HEK293 (cell line): ENCODE data around the gene CDK11A.
"Not testable (repeated sequence)": the region's sequence is repeated elsewhere in the genome, so short reads cannot be mapped to it uniquely, and the experiment has no call there.

Experiments
- CTCF ChIA-PET: fragments of 350-600 bp; formaldehyde crosslinking; extraction: SDS; loops from one replicate; lab custom pipeline; 2021; ENCODE audit warnings: antibody characterized with exemption; lab: Yijun Ruan, JAX
- POLR2A ChIA-PET: fragments of 300-600 bp; formaldehyde crosslinking; extraction: SDS; loops from one replicate; lab custom pipeline; 2020; ENCODE audit warnings: antibody characterized with exemption, inconsistent platforms; lab: Yijun Ruan, JAX
- H3K27ac ChIP-seq: fragments of 200-500 bp; sonication (Bioruptor generic); 2 replicates; pipeline ENCODE4 v1.5.1; 2014; ENCODE audit warnings: low read depth, low read length, control low read depth, inconsistent platforms; ENCODE audit errors: extremely low read depth
- H3K36me3 ChIP-seq, 2 experiments: fragments of 200-500 bp in 1 of 2; sonication (Bioruptor generic) in 1 of 2; 1 replicate in 1 of 2; 2 replicates in 1 of 2; pipeline ENCODE4 v1.5.1; 2014 to 2017; ENCODE audit warnings: inconsistent platforms in 2 of 2, low read length in 2 of 2; ENCODE audit not compliant: control insufficient read depth in 2 of 2, insufficient read depth in 1 of 2
- H3K4me1 ChIP-seq: fragments of 200-500 bp; sonication (Bioruptor generic); 2 replicates; pipeline ENCODE4 v1.5.1; 2014; ENCODE audit warnings: mild to moderate bottlenecking, low read length, inconsistent platforms; ENCODE audit not compliant: control insufficient read depth, insufficient read depth
- H3K4me3 ChIP-seq: 2 replicates; pipeline ENCODE4 v1.5.1; 2011; ENCODE audit warnings: low read depth, mild to moderate bottlenecking, control low read depth, low read length, moderate library complexity
- H3K9me3 ChIP-seq: fragments of 200-500 bp; sonication (Bioruptor generic); 2 replicates; pipeline ENCODE4 v1.5.1; 2014; ENCODE audit warnings: low read depth, low read length, inconsistent platforms; ENCODE audit not compliant: control insufficient read depth, insufficient read depth
- GLIS2 ChIP-seq: fragments of 450-650 bp; formaldehyde crosslinking; IDR thresholded peaks from 2 replicates; pipeline ENCODE4 v1.5.1; 2016; ENCODE audit warnings: missing biosample characterization, missing genetic modification characterization
- PRDM10 ChIP-seq: fragments of 450-650 bp; formaldehyde crosslinking; IDR thresholded peaks from 2 replicates; pipeline ENCODE4 v1.5.1; 2016; ENCODE audit warnings: missing biosample characterization, missing genetic modification characterization
- SP2 ChIP-seq: fragments of 450-650 bp; formaldehyde crosslinking; IDR thresholded peaks from 2 replicates; pipeline ENCODE4 v1.5.1; 2016; ENCODE audit warnings: missing biosample characterization, missing genetic modification characterization
- ZBTB26 ChIP-seq: fragments of 450-650 bp; formaldehyde crosslinking; optimal IDR thresholded peaks from 2 replicates; pipeline ENCODE3; 2016; ENCODE audit warnings: missing biosample characterization, mild to moderate bottlenecking, missing genetic modification characterization
- ZBTB8A ChIP-seq: fragments of 450-650 bp; formaldehyde crosslinking; IDR thresholded peaks from 2 replicates; pipeline ENCODE4 v1.5.1; 2016; ENCODE audit warnings: missing biosample characterization, missing genetic modification characterization
- ZNF311 ChIP-seq: fragments of 450-650 bp; formaldehyde crosslinking; IDR thresholded peaks from 2 replicates; pipeline ENCODE4 v1.5.1; 2017; ENCODE audit warnings: missing biosample characterization, missing genetic modification characterization, borderline replicate concordance
- ZNF341 ChIP-seq: fragments of 450-650 bp; formaldehyde crosslinking; IDR thresholded peaks from 2 replicates; pipeline ENCODE4; 2016; ENCODE audit warnings: low read depth, missing biosample characterization, missing genetic modification characterization

CDK11A gene

DNA sequence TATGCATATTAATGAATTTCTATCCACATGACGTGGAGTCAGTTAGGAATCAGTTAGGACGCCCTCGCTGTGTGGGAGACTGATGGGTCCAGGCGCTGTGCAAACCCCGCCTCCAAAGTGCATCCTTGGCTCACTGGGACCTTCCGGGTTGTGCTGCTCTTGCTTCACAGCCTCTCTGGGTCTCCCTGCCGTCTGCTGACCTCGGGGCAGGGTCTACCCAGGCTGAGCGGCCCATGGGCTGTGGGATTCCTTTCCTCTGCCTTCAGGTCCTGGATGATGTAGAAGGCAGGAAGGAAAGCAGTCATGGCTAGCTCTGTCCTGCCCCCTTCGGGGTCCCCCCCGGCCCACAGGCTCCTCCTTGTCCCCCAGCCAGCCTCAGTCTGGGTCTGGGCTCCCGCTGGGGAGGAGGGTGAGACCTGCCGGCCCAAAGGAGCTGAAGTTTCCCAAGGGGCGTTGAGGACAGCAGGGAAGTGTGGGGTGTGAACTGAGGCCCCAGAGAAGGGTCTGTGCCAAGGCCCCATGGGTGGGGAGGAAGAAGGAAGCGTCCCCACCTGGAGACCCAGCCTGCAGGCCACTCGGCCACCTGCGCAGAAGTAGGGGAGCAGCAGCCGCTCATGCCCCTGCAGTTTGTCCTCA, 24.6 kb upstream of the CDK11A start:
- Histone ChIP-seq H3K9me3 (no peaks in the 10 kb centered on the region), H3K4me3 (no peak overlapping the region), H3K4me1 (no peaks in the 10 kb centered on the region), H3K36me3 (peaks cover 0 to 18% of the 10 kb centered on the region in 2 experiments; a peak in 1 of 3 replicates), H3K27ac (no peak overlapping the region)
- ChIA-PET CTCF (no interaction called here), POLR2A (no interaction called here)
- peak; percentile 31; the same call in 1 of the 2 replicates for TF ChIP-seq GLIS2
- TF ChIP-seq ZNF311 (tag by site-specific recombination) = no peak

DNA sequence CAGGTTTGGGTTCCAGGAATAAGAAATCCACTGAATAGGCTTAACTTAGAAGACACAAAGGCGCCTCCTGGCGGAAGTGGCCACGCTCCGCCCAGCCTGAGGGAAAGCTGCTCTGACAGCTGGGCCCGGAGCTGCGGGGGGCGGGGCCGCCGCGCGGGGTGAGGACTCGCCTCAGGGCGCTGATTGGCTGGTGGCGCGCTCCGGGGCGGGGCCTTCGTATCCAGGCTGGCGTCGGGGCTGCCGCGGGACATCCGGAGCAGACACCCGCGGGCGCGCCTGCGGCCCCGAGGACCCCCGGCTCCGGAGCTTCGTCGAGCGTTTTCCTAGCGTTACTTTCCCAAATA, 22.4 kb upstream of the CDK11A start:
- peak; percentile 5 for TF ChIP-seq SP2 (tag by site-specific recombination)
- POLR2A ChIA-PET, CTCF ChIA-PET, H3K27ac ChIP-seq, H3K4me1 ChIP-seq, H3K9me3 ChIP-seq, H3K4me3 ChIP-seq, H3K36me3 ChIP-seq: not testable (repeated sequence)

GRCh38 chr1:1745651-1746565, 21.8 kb upstream of the CDK11A start:
- CTCF ChIA-PET, POLR2A ChIA-PET, H3K4me1 ChIP-seq, H3K9me3 ChIP-seq, H3K36me3 ChIP-seq: not testable (repeated sequence)
- TF ChIP-seq PRDM10 (tag by site-specific recombination) = peak; percentile 70
- peak; percentile 87 for TF ChIP-seq ZNF341 (tag by site-specific recombination)
- TF ChIP-seq ZBTB26 (tag by site-specific recombination) = peak; percentile 42
- TF ChIP-seq SP2 (tag by site-specific recombination) = peak; percentile 33; the same call in 1 of the 2 replicates
- TF ChIP-seq ZBTB8A (tag by site-specific recombination) = peak; percentile 57
- peak overlapping the region; percentile 44 for H3K4me3 ChIP-seq
- peak overlapping the region; percentile 83 for H3K27ac ChIP-seq

DNA sequence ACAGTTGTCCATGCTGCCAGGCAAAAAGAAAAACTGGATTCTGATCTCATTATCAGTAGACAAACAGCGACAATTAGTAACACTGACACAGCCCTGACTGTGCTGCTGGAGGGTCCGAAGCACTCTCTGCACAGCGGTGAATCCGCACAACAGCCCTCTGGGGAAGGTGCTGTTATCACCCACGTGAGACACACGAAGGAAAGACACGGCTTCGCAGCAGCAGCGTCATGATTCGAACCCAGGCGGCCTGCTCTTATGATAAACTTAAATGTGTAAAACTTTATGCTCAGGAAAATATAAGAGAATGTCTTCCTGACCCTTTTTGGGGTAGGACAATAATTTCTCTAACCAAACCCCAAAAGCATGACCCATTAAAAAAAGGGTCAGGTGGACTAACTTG, 18.4 kb upstream of the CDK11A start:
- POLR2A ChIA-PET, H3K9me3 ChIP-seq, H3K36me3 ChIP-seq, H3K27ac ChIP-seq, H3K4me1 ChIP-seq, H3K4me3 ChIP-seq: not testable (repeated sequence)
- CTCF ChIA-PET = interaction anchor here (0.5 kb wide), 1 partner anchor 250 kb away, joined by 3 read pairs; no protein-coding TSS in a partner anchor

GRCh38 chr1:1741013-1741412, 16.9 kb upstream of the CDK11A start:
- POLR2A ChIA-PET, H3K4me1 ChIP-seq, H3K9me3 ChIP-seq, CTCF ChIA-PET, H3K27ac ChIP-seq, H3K4me3 ChIP-seq: not testable (repeated sequence)
- H3K36me3 ChIP-seq = peaks cover 0 to 15% of the 10 kb centered on the region in 2 experiments; a peak in 2 of 3 replicates

GRCh38 chr1:1738799-1739337, 14.7 kb upstream of the CDK11A start:
- H3K4me3 ChIP-seq, H3K27ac ChIP-seq, CTCF ChIA-PET, POLR2A ChIA-PET, H3K9me3 ChIP-seq, H3K4me1 ChIP-seq: not testable (repeated sequence)
- peaks cover 0 to 25% of the 10 kb centered on the region in 2 experiments; a peak in 2 of 3 replicates for H3K36me3 ChIP-seq

GRCh38 chr1:1737675-1738590, 13.8 kb upstream of the CDK11A start:
- CTCF ChIA-PET = not testable (repeated sequence)

More at GRCh38 chr1:1737675-1738590, 13.8 kb upstream of the CDK11A start:
- H3K4me3 ChIP-seq, H3K9me3 ChIP-seq, H3K27ac ChIP-seq, H3K4me1 ChIP-seq, POLR2A ChIA-PET: not testable (repeated sequence)
- H3K36me3 ChIP-seq = peaks cover under 1 to 30% of the 10 kb centered on the region in 2 experiments; a peak in 2 of 3 replicates
